Caco-2 (cell line): ENCODE results near the gene GALP. TPM values are rescaled to one million over a fixed set of nuclear protein-coding genes. Genes with fewer than 3 reads are reported as not detected.
"Not testable (repeated sequence)": the region's sequence is repeated elsewhere in the genome, so short reads cannot be mapped to it uniquely, and the experiment has no call there.

Source experiments
- BruUV-seq: library from RNA; stranded (reverse); fragments of 400-500 nt; replicated peaks from 2 replicates; lab custom pipeline; 2021; lab: Mats Ljungman, UMichigan
- CTCF ChIA-PET: fragments of 300-600 bp; sonication (Branson Sonifier 250); formaldehyde crosslinking; loops from one replicate; lab custom pipeline; 2022; ENCODE audit warnings: antibody characterized with exemption; lab: Charles Lee
- POLR2A ChIA-PET: fragments of 300-600 bp; sonication (Branson Sonifier 250); formaldehyde crosslinking; loops from one replicate; lab custom pipeline; 2022; ENCODE audit warnings: antibody characterized with exemption; lab: Charles Lee
- DNase-seq, 2 experiments: peaks; one replicate each; pipeline versions ENCODE4 v3.0.0 to v3.0.0-alpha.2; 2020 to 2022
- H3K27me3 ChIP-seq: replicated peaks from 2 replicates; pipeline ENCODE4 v1.6.0; 2011; ENCODE audit warnings: low read length; ENCODE audit not compliant: control insufficient read depth, insufficient read depth
- H3K36me3 ChIP-seq: 2 replicates; pipeline ENCODE4 v1.5.1; 2011; ENCODE audit warnings: low read length; ENCODE audit not compliant: control insufficient read depth, insufficient read depth
- H3K4me1 ChIP-seq: fragments of 250-450 bp; sonication (Bioruptor Pico); 2 replicates; pipeline ENCODE4 v1.5.1; 2020; ENCODE audit warnings: mild to moderate bottlenecking
- H3K4me3 ChIP-seq: 2 replicates; pipeline ENCODE4 v1.5.1; 2011; ENCODE audit warnings: low read depth, mild to moderate bottlenecking, control low read depth, low read length
- H3K9me3 ChIP-seq: fragments of 250-450 bp; sonication (Bioruptor Pico); 2 replicates; pipeline ENCODE4 v1.5.1; 2020; ENCODE audit warnings: mild to moderate bottlenecking, moderate library complexity
- H3K27ac Mint-ChIP-seq: one replicate; pipeline ENCODE4 v1.8.0; 2022; ENCODE audit warnings: mixed read lengths; ENCODE audit not compliant: unreplicated experiment
- H3K27me3 Mint-ChIP-seq: one replicate; pipeline ENCODE4 v1.8.0; 2022; ENCODE audit warnings: mixed read lengths; ENCODE audit not compliant: insufficient read depth, unreplicated experiment
- H3K36me3 Mint-ChIP-seq: one replicate; pipeline ENCODE4 v1.8.0; 2022; ENCODE audit warnings: mild to moderate bottlenecking, mixed read lengths; ENCODE audit not compliant: insufficient read depth, unreplicated experiment
- H3K4me1 Mint-ChIP-seq: one replicate; pipeline ENCODE4 v1.8.0; 2022; ENCODE audit warnings: low read depth, mixed read lengths; ENCODE audit not compliant: unreplicated experiment
- H3K4me3 Mint-ChIP-seq: one replicate; pipeline ENCODE4 v1.8.0; 2022; ENCODE audit warnings: mild to moderate bottlenecking, moderate library complexity, mixed read lengths; ENCODE audit not compliant: unreplicated experiment
- H3K9me3 Mint-ChIP-seq: one replicate; pipeline ENCODE4 v1.8.0; 2022; ENCODE audit warnings: mixed read lengths; ENCODE audit not compliant: unreplicated experiment
- CTCF ChIP-seq, 2 experiments: fragments of 200-600 bp in 1 of 2; IDR thresholded peaks; 1 replicate in 1 of 2; 2 replicates in 1 of 2; pipeline versions ENCODE4 v1.5.1 to v1.8.0; 2011 to 2022; ENCODE audit warnings: antibody characterized with exemption in 1 of 2, control low read depth in 1 of 2, inconsistent platforms in 1 of 2, low read depth in 1 of 2, low read length in 1 of 2, mild to moderate bottlenecking in 1 of 2, moderate library complexity in 1 of 2; ENCODE audit not compliant: insufficient read depth in 1 of 2, severe bottlenecking in 1 of 2, unreplicated experiment in 1 of 2
- intact Hi-C: fragments of 100-400 bp; cut with micrococcal nuclease; formaldehyde crosslinking; loops from one replicate; pipeline ENCODE4 v1.10.0; 2022; ENCODE audit not compliant: unreplicated experiment
- total RNA-seq: library from RNA; stranded (reverse); gene quantifications from 2 replicates; pipeline ENCODE4 v1.2.3, GENCODE V29; 2022

GALP gene
- total RNA-seq, 1 experiment from 2014 or later: not detected

GRCh38 chr19:56146904-56147303 lies 28.9 kb upstream of the GALP start:
- ChIA-PET POLR2A (no interaction called here), CTCF (no interaction called here)
- Histone ChIP-seq H3K36me3 (peaks cover 6% of the 10 kb centered on the region), H3K4me3 (no peak overlapping the region), H3K4me1 (peaks cover 17% of the 10 kb centered on the region), H3K27me3 (no peaks in the 10 kb centered on the region), H3K9me3 (no peaks in the 10 kb centered on the region)
- BruUV-seq: no TSS peak
- Mint-ChIP-seq H3K9me3 (no peaks in the 10 kb centered on the region), H3K27me3 (no peaks in the 10 kb centered on the region), H3K4me1 (peaks cover 21% of the 10 kb centered on the region), H3K4me3 (no peak overlapping the region), H3K27ac (no peak overlapping the region), H3K36me3 (peaks cover 58% of the 10 kb centered on the region)
- DNase-seq: no peak
- TF ChIP-seq CTCF (IDR thresholded peaks at IDR 0.05; ENCODE audit: insufficient read depth in 1 of 2, low read depth in 1 of 2, low read length in 1 of 2, severe bottlenecking in 1 of 2, unreplicated experiment in 1 of 2): no peak
- intact Hi-C loops: loop anchor here (10.0 kb wide), 1 partner anchor 492 kb away; the partner anchor contains the start of gene U2AF2

GRCh38 chr19:56147307-56147706 lies 28.5 kb upstream of the GALP start:
- Histone ChIP-seq H3K4me3 (no peak overlapping the region), H3K36me3 (peaks cover 6% of the 10 kb centered on the region), H3K27me3 (no peaks in the 10 kb centered on the region), H3K9me3 (no peaks in the 10 kb centered on the region), H3K4me1 (peaks cover 16% of the 10 kb centered on the region)
- H3K36me3 Mint-ChIP-seq: peaks cover 54% of the 10 kb centered on the region
- peaks cover 21% of the 10 kb centered on the region for H3K4me1 Mint-ChIP-seq
- H3K4me3 Mint-ChIP-seq: no peak overlapping the region
- H3K27me3 Mint-ChIP-seq: no peaks in the 10 kb centered on the region
- intact Hi-C loops: loop anchor here (10.0 kb wide), 1 partner anchor 493 kb away; the partner anchor contains the start of gene U2AF2
- no peaks in the 10 kb centered on the region for H3K9me3 Mint-ChIP-seq
- no peak for TF ChIP-seq CTCF (IDR thresholded peaks at IDR 0.05; ENCODE audit: insufficient read depth in 1 of 2, low read depth in 1 of 2, low read length in 1 of 2, severe bottlenecking in 1 of 2, unreplicated experiment in 1 of 2)
- ChIA-PET POLR2A (no interaction called here), CTCF (no interaction called here)
- DNase-seq: no peak
- H3K27ac Mint-ChIP-seq: no peak overlapping the region
- no TSS peak for BruUV-seq

GRCh38 chr19:56148096-56148495 lies 27.7 kb upstream of the GALP start:
- Mint-ChIP-seq H3K4me3 (no peak overlapping the region), H3K36me3 (peaks cover 47% of the 10 kb centered on the region), H3K4me1 (peaks cover 14% of the 10 kb centered on the region), H3K9me3 (no peaks in the 10 kb centered on the region), H3K27ac (no peak overlapping the region), H3K27me3 (no peaks in the 10 kb centered on the region)
- POLR2A ChIA-PET: no interaction called here
- DNase-seq: no peak
- Histone ChIP-seq H3K27me3 (no peaks in the 10 kb centered on the region), H3K36me3 (peaks cover 6% of the 10 kb centered on the region), H3K9me3 (no peaks in the 10 kb centered on the region), H3K4me3 (no peak overlapping the region), H3K4me1 (peaks cover 8% of the 10 kb centered on the region)
- CTCF ChIA-PET: no interaction called here
- intact Hi-C loops: loop anchor here (10.0 kb wide), 1 partner anchor 493 kb away; the partner anchor contains the start of gene U2AF2
- no TSS peak for BruUV-seq
- no peak for TF ChIP-seq CTCF (IDR thresholded peaks at IDR 0.05; ENCODE audit: insufficient read depth in 1 of 2, low read depth in 1 of 2, low read length in 1 of 2, severe bottlenecking in 1 of 2, unreplicated experiment in 1 of 2)

- DNase-seq, H3K27ac Mint-ChIP-seq, H3K4me3 Mint-ChIP-seq, H3K4me1 Mint-ChIP-seq, H3K9me3 ChIP-seq, H3K27me3 ChIP-seq, H3K4me1 ChIP-seq, BruUV-seq, CTCF ChIA-PET, POLR2A ChIA-PET, H3K36me3 ChIP-seq, H3K9me3 Mint-ChIP-seq, H3K4me3 ChIP-seq, H3K27me3 Mint-ChIP-seq: not testable (repeated sequence)
- H3K36me3 Mint-ChIP-seq: peaks cover 55% of the 10 kb centered on the region
- intact Hi-C loops: loop anchor here (10.0 kb wide), 1 partner anchor 494 kb away; the partner anchor contains the start of gene U2AF2
These were observed 26.7 kb upstream of the GALP start for GRCh38 chr19:56148955-56149655.
